Endometrium (tissue), 2 donors: ENCODE data around the gene EVA1A.
"Not testable (repeated sequence)": the region's sequence is repeated elsewhere in the genome, so short reads cannot be mapped to it uniquely, and the experiment has no call there.

Source experiments
- FAIRE-seq: peaks from 2 replicates; lab custom pipeline; 2012; peaks lifted over from hg19 to GRCh38; lab: Jason Lieb, UNC
- donor health status: control.
- donor health status: control.

EVA1A gene

GRCh38 chr2:75482398-75482797 is 78.3 kb downstream of the EVA1A start:
- FAIRE-seq, result no peak

DNA sequence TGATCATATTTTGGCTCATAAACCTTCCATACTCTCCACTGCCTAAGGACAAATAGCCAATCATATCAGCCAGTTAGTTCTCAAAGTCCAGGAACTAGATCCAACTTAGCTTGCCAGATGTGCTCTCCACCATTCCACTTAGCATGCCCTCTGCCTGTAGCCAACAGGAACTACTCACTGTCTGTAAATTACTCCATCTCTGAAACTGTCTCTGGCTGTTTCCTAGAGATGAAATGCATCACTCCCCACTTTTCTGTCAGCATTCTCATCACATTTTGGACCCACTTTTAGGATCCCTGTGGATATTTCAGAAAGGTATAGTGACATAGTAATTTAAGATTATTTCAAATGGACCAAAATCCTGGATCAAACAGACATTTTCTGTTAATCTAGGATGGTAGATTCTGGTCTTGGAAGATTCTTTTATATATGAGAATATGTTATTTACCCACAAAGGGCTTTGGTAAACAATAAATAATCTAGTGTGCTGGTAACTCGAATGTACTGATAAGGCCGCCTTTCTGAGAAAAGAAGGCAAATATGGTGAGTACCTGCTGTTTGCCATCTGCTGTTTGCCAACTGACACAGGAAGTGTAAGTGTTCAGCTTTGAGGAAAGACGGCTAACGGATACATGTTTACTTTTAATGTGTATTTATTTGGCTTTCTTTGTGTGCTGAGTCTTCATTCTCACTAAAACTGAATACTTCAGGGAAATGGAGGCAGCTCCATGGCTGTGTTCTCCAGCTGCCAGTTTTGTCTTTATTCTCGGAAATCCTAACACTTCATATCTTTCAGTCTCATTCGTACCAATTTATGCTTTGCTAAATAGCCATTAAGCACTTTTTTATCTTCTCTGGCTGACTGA is 79.5 kb downstream of the EVA1A start:
- no peak for FAIRE-seq

DNA sequence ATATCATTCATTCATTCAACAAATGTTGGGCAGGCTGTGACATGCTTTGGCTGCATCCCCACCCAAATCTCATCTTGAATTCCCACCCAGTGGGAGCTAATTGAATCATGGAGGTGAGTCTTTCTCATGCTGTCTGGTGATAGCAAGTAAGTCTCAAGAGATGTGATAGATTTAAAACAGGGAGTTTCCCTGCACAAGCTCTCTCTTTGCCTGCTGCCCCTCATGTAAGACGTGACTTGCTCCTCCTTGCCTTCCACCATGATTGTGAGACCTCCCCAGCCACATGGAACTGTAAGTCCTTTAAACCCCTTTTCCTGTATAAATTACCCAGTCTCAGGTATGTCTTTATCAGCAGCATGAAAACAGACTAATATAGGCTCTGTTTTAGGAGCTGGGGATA is 83.0 kb downstream of the EVA1A start:
- FAIRE-seq, result not testable (repeated sequence)

GRCh38 chr2:75476761-75477160 is 84.0 kb downstream of the EVA1A start:
- FAIRE-seq, result no peak

DNA sequence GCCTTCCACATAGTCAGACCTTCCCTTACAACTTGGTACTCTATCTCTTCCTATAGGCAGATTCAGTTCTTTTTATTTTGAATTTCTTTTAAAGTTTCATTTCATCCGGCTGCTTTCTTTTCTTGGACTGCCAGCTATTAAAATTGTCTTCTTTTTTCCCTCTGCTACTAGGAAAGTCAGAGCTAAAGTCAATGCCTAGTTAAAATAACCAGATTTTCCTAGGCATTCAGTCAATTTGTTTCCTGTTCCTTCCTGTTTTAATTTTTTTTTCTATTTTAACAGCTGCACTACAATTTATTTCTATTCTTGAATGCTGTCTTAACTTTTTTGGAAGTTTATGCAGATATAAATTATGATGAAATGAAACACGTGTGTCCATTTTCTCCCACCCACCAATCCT is 84.8 kb downstream of the EVA1A start:
- FAIRE-seq, result no peak

- FAIRE-seq, result no peak
Measured at GRCh38 chr2:75475049-75475448, 85.7 kb downstream of the EVA1A start.

- FAIRE-seq, result no peak
Measured at GRCh38 chr2:75474115-75474514, 86.6 kb downstream of the EVA1A start.

DNA sequence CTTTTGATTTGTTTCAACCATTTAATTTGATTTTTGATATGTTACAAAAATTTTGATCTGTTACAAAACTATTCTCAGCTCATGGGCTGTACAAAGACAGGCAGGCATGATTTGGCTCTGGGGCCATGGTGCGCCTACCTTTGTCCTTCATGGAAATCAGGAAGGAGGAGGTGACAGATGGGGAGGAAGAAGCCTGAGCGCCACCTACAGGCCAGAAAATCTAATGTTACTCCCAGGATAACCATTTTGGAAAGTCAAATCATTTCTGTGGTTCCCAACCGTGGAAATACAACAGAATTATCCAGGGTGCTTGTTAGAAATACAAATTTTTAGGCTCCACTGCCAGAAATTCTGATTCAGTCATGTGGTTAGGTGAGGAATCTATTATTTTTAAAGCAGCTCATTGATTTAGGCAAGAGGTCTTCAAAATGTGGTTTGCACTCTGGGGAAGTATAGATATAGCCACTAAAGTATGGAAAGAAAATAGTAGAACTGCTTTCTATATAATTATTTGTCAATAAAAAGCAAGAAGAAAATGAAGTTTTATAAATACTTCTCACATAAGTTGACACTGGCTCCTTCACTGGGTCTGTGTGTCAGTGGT is 93.9 kb downstream of the EVA1A start:
- FAIRE-seq, result no peak

DNA sequence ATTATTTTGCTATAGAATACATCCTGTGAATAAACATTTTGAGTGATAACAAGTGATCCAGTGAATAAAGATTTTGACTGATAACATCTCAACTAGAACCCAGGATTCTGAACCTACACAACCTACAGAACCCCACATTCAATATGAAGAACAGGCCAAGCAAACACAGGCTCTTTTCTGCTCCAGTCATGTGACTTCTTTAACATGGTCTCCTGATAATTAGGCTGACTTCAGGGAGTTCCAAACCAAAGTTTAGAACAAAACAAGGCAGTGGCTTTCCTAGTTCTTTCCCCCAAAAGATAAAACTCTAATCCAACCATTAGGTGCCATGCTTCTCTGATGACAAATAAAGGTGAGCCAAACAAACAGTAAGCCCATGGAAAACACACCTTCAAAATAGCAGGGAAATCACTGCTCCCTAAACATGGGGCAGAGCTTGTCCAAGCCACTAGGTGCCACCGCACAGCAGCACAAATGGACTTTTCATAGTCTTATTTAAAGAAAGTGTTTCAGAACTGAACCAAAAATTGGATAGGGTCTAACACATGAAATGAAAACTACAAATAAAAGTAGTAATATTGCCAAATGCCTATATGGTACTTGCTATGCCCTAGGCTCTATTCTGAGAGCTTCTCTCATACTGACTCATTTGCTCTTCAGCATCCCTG is 95.3 kb downstream of the EVA1A start:
- peak; percentile 18 for FAIRE-seq

DNA sequence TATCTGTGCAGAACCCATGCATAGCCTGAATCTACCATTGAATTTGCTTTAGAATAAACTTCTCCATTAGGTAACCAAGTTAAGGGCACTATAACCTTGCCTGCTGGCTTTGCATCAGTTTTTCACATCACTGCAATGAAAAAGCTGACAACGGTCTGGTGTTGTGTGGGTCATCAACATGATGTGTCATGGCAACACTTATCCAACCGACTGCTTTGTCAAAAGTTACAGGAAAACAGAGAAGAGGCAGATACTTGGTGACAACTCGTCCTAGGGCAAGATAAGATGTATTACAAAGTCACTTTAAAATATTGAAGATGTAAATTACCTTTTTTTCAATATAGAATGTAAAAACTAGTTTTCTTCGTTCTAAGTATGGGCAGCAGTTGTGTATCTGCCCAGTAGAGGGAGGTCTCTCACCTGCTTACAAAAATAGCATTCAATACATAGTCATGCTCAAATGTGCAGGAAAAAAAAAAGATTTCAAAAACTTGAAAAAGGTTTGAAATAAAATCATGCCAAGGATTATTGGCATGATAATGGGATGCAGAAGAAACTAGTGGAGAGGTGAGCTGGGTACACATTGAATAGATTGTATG is 96.3 kb downstream of the EVA1A start:
- peak; percentile 85 for FAIRE-seq

DNA sequence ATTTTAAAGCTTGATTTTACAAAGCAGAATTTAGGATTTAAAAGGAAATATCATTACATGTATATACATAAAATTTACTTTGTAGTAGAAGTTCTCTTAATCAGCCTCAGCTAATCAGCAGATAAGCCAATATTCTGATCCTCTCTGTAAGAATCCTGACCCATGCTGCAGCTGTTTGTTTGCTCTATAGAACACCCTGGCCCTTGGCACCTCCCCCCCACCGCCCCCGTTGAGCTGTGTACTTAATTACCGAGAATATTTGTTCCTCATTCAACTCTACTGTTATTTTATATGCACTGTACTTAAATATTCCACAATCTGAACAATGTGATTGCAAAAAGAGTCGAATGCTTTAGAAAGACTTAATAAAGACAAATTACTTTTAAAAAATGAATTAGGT is 98.0 kb downstream of the EVA1A start:
- no peak for FAIRE-seq

GRCh38 chr2:75462206-75462605 is 98.5 kb downstream of the EVA1A start:
- no peak for FAIRE-seq

DNA sequence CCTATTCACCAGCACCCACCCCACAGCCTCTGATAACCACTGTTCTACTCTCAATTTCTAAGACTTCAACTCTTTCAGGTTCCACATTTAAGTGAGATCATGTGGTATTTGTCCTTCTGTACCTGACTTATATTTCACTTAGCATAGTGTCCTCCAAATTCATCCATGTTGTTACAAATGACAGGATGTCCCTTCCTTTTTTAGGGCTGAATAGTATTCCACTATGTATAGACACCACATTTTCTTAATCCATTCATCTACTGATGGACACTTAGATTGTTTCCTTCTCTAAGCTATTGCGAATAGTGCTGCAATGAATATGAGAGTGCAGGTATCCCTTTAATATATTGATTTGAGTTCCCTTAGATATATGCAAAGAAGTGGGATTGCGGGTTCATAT is 100.1 kb downstream of the EVA1A start:
- FAIRE-seq, result no peak

GRCh38 chr2:75459565-75460310 is 101.0 kb downstream of the EVA1A start:
- peak; percentile 35 for FAIRE-seq

GRCh38 chr2:75458201-75458600 is 102.5 kb downstream of the EVA1A start:
- FAIRE-seq, result no peak

- no peak for FAIRE-seq
Measured at GRCh38 chr2:75456825-75457224, 103.9 kb downstream of the EVA1A start.

DNA sequence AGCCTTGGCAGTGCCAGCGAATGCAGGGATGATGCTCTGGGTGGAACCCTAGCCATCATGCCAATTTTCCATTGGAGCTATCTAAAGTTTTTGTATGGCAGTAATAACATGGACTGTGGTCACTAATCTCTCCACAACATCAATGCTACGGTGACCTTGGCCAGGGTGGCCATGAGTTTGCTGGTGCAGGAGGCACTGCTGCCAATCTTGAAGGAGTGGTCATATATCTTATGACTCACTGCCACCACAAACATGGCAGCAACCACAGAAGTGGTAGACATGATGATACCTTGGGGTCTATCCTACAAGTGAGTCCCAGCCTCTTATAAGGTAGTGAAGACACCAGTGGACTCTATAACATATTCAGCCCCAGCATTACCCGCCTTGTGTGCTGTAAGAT is 104.6 kb downstream of the EVA1A start:
- no peak for FAIRE-seq

DNA sequence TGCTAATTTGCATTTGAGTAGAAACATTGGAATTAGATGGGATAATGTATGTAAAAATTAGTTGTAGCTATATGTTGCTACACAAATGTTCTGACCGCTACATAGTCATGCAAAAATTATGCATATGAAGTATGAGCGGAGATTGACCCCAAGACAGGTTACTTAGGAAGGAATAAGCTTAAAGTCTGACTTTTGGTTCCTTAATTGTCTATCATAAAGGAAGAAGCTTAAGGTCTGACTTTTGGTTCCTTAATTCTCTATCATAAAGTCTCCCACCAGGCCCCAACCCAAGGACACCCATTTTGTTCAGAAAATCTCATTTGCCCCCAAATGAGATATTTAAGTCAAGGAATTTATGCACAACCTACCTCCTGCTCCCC is 106.5 kb downstream of the EVA1A start:
- no peak for FAIRE-seq

DNA sequence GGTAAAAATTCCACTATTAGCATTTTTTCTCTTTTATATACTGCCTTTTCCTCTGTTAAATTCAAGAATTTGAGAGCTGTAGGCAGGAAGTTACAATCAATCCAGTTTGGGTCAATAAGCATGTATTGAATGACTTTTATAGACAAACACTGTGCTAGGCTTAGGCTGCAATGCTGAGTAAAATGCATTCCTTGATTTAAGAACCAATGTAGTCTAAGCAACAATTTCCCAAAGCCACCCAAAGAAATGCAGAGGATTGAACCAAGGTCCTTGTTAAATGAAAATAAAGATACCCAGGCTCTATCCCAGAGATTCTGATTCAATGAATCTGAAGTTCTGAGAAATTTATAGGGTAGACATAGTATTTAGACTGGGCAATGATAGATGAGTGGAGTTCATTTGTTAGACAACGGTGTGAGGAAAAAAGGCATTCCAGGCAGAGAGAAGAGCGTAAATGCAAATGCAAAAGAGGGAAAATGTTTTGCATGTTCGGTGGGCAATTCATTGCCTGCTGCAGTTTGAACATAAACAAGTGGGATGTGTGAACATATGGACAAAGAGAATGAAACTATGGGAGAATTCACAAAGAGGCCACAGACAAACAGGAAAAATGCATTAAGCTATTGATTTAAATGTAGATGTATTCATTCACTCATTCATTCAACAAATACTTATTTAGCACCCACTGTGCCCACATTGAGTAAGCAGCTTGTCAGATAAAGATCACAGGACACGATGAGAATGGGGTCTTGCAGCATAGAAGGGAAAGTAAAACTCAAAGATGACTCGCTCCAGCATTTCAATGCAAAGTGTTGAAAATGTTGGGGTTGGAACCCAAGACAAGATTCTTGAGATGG is 107.1 kb downstream of the EVA1A start:
- no peak for FAIRE-seq

- no peak for FAIRE-seq
Measured at GRCh38 chr2:75450068-75450467, 110.7 kb downstream of the EVA1A start.

DNA sequence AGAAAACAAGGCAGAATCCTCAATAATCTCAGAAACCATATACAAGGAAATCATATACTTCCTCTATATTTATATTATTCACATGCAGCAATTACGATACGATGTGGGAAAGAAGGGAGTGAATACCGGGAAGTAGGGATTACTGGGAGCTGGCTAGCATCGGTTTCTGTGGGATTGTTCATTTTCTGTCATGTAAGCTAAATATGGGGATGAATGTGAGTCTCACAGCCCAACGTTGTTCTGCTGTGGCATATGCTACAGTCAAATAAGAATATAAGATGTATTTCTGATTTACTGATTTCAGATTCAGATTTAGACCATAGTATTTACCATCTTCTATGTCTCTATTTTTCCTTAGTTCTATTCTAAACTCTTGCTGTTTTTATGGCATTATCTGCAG is 113.6 kb downstream of the EVA1A start:
- FAIRE-seq, result no peak
